GM18870 (cell line): Measurements from ENCODE around the gene OTOGL.
"Not testable (repeated sequence)": the region's sequence is repeated elsewhere in the genome, so short reads cannot be mapped to it uniquely, and the experiment has no call there.

Experiments used
- ATAC-seq: cut with Tn5 transposase; IDR thresholded peaks from one replicate; pipeline ENCODE4 v1.9.1; 2021; ENCODE audit warnings: moderate library complexity; ENCODE audit not compliant: unreplicated experiment

Gene OTOGL, protein sequence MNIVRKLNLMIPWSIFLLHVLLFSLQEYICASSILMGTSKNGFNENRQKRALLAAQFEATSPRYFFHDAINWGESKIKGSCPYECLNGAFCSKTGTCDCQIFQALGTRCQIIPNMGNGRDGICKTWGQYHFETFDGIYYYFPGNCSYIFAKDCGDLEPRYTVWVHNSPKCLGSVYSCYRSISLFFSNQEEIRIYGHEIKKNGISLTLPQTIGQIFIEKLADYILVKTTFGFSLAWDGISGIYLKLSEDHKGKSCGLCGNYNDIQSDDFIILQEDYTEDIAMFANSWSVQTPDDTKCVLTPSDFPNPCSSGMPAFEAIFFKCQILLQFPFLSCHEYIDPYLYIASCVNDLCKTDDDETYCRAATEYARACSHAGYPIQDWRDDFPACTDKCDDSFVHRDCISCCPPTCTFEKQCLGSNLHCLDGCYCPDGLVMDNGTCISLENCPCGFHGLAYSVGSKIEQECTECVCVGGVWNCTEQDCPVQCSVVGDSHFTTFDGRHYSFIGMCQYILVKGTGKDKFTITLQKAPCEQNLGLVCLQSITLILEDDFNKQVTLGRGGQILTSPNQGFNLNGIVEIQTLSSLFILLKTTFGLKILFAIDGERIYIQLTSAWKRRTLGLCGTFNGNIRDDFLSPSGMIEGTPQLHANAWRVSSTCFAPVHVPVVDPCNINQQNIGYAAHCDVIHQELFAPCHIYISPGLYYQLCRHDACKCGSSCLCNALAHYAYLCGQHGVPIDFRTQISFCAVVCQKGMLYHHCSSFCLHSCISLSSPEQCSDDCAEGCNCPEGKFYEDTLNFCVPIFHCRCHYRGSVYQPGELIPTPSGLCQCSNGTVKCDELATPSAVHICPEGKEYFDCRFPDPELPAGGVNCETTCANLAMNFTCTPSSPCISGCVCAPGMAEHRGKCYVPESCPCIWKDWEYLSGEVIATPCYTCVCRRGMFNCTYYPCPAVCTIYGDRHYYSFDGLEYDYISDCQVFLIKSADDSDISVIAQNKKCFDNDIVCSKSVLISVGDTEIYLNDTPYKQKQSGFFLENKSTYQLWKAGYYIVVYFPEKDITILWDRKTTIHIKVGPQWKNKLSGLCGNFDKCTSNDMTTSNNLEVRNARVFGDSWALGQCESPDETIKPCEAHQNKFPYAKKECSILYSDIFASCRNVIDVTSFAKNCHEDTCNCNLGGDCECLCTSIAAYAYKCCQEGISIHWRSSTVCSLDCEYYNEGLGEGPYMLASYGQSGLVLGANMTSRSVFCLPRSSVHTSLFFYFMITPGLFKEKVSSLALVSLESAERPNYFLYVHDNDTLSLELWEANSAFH (N-terminal part only)

DNA sequence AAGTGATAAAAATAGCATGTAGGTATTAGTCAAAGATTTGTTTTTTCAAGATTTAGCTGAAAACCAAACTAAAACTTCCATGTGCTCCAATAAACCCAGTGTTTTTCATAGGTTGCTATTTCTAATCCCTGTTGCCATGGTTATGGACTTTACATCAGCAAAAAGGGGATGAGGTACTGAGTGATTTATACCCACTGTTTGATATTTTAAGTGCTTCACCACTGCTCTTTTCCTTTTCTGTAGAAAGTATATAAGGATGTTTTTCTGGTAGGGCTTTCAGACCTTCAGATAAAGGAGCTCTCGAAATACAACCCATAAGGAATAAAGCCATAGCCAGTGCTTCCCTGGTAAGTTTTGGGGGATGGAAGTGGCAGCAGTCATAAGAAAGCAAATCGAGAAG lies at the start of gene OTOGL:
Gene OTOGL (plus strand): TSS at position 279 of the 400 bp plus-strand sequence. CDS start 109,895 bp downstream, outside the sequence.
- ATAC-seq, result no peak

DNA sequence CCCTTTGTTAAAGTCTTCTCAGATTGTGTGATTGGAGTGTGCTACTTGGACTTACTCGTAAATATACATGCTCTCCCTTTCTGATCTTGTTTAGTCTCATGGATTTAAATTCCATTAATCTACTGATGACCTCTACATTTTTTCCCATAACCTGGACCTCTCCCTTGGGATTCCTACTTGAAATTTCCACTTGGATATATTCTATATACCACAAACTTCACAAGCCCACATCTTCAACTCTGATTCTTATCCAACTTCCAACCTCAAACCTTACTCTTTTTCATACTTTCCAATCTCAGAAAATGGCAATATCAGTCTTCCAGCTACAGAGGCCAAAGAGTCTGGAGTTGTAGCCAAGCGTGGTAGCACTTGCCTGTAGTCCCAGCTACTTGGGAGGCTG lies 49.1 kb upstream of the OTOGL start:
- ATAC-seq, result no peak

DNA sequence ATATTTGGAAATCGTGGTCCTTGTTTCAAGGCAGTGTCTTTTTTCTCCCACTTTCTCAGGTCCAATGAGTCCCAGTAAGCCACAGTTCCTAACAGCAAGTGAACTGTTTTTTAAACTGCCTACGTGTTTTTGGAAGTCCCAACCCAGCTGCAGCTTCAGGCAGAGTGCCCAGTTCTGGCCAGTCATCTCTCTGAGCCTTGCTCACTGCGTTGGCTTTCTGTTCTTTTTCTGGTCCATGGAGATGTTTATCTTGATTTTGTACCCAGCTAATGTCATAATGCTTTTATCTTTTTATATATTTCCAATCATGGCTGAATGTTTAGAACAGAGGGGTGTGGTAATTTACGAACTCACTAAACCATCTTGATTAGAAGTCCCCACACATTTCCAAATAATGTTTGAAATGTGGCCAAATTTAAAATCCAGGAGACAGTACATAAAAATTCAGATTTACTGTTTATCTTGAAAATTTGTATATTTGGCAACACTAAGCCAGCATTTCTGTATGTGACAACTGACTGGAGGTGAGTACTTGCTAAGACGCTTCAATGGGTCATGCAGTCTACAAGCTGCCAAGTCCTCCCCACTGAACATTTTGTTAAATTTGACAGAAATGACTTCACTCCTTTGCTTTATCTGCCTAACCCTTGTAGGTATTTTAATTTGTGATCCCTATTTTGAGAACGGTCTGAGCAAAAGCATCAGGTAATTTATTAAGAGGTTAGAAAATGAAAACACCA lies 46.1 kb upstream of the OTOGL start:
- no peak for ATAC-seq

DNA sequence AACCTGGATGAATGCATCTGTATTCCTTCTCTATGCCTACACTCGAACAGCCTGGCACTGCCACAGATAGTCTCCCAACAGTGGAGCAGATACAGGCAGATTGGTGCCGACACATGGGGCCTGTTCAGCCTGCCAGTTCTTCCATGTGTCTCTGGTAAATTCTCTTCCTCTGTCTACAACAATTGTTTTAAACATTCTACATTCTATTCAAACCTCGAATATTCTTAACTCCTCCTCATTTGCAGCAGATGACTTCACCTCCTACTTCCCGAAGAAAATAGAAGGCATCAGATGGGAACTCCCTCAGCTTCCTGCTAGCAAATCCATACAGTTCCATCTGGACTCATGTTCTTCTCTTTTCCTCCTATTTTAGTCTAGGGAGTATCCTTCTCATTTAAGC lies 43.1 kb upstream of the OTOGL start:
- no peak for ATAC-seq

DNA sequence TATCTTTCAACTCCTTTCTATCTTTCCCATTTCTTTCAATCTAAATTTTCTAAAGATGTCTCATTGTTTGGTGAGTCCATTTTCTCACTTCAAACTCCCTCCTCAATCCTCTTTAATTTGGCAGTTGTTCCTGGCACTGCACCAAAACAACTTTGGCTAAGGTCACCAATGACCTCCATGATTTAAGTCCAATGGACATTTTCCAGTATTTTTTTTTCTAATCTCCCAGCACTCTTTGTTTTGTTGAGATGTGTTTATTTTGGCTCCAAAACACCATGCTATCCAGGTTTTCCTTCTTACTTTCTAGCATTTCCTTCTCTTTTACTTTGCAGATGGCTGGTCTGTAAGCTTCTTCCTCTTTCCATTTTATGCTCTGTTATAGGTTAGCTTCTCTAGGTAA lies 42.5 kb upstream of the OTOGL start:
- ATAC-seq, result no peak

DNA sequence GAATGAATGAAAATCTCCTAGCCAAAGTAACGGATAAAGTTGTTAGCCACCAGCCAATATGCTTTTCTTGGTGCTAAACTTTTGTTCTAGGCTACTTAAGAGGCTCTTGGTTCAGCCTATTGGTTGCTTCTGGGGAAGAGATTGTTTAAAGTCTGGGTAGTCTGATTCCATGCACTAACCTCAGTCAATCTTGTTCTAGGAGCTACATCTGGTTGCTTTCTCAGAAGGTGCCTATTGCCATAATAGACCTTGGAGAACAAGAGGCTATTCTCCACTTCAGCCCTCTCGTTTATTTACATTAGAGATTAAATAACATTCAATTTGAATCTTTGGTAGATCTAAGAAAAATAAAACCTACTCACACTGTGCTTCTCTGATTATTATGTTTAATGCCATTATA lies 40.8 kb upstream of the OTOGL start:
- ATAC-seq, result no peak

DNA sequence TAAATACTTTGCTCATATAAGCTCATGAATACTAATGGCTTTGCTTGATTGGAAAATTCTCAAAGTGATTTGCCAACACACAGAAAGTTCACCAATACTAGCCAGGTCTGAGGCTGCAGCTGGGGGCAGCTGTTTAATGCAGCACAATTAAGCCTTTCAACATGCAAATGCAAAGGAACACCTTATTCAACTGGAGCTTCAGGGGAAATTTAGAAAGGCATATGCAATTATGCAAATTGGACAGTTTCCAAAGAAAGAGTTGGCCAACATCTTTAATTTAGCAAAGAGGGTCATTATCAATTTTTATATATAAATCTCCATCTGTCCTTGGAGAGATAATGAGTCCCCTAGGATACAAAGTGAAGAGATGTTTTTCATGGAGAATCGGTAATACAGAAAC lies 40.2 kb upstream of the OTOGL start:
- ATAC-seq, result no peak

DNA sequence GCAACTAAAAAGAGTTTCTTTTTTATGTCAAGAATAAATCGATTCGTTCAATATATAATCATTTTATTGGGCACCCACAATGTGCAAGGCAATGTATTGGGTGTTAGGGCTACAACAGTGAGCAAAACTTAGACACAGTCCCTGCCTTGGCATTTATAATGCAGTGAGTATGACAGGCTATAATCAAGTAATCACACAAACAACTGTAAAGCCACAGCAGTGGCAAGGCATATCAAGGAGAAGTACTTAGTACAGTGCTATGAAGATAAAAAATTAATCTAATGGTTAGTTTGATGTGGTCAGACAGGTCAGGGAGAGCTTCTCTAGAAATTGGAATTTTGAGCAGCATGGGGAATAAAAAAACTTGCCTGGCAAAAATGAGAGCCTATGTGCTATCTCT lies 39.5 kb upstream of the OTOGL start:
- ATAC-seq, result no peak

DNA sequence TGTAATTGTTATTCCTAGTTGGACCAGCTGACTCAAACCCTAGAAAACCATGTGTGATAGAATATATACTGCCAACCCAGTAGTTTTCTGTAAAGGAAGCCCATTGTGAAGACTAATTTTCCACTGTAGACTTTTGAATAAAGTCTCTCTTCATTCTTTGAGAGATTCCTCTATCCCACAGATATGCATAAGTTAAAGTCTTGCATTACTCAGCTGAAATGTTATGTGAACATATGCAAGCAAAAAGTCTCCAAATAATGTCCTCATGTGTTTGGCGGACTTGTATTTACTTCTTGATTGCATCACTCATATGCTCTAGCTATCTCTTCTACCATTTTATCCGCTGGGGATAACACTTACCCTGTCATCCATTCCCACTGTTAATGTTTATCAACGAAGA lies 35.1 kb upstream of the OTOGL start:
- no peak for ATAC-seq

DNA sequence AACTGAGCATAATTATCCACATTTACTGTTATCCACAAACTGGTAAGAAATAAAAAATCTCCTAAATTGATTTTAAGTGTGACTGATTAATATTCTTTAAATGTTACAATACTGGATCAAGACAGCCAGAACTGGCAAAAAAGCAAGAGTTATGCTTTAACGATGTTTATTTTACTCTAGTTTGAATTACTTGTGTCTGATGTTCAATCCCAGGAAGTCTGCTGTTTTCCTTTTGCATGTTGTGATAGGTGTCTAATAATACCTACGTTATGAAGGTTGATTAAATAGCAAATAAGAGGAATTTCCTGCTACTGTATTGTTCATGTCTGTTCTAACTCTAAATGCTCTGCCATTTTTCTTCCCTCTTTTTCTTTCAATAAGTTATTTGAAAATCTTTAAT lies 34.4 kb upstream of the OTOGL start:
- ATAC-seq, result no peak

DNA sequence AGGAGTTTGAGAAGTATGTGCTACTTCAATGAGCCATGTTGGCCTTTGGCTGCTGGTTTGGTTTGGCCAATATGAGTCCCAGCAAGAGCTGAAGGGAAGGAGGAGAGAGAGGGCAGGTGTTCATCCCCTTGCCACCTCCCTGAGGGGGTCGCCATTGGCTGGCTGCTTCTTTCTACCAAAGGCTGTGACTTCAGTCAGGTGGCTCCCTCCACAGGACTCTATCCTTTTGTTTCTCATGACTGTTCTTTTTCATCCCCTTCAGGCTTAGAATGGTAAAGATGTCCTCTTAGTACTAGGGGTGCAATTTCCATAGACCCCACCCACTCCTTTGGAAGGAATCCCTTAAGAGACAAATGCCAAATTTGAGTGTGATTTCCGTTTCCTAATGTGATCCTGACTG lies 31.2 kb upstream of the OTOGL start:
- no peak for ATAC-seq

DNA sequence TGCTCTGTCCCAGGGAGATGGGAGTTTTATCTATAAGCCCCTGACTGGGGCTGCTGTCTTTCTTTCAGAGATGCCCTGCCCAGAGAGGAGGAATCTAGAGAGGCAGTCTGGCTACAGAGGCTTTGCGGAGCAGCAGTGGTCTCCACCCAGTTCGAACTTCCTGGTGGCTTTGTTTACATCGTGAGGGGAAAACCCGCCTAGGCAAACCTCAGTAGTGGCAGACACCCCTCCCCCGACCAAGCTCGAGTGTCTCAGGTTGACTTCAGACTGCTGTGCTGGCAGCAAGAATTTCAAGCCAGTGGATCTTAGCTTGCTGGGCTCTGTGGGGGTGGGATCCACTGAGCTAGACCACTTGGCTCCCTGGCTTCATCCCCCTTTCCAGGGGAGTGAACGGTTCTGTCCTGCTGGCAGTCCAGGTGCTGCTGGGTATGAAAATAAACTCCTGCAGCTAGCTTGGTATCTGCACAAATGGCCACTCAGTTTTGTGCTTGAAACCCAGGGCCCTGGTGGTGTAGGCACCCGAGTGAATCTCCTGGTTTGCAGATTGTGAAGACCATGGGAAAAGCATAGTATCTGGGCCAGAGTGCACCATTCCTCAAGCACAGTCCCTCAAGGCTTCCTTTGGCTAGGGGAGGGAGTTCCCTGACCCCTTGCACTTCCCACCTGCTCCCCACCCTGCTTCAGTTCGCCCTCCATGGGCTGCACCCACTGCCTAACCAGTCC lies 15.3 kb upstream of the OTOGL start:
- ATAC-seq, result not testable (repeated sequence)

DNA sequence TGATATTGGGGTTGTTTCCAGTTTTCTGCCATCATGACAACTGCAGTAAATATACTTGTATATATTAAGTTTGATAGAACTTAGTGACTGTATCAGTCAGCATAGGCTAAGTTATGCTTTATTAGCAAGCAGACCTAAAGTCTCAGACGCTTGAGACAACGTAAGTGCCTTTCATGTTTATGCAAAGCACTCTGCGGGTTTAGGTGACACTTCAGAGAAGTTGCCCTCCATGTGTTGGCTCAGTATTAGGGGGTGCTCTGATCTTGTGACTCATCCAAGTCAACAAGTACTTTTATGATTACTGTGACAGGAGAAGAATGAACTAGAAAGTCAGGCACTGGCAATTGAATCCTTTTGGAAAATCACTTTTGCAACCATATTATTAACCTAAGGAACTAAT lies 13.3 kb upstream of the OTOGL start:
- no peak for ATAC-seq

DNA sequence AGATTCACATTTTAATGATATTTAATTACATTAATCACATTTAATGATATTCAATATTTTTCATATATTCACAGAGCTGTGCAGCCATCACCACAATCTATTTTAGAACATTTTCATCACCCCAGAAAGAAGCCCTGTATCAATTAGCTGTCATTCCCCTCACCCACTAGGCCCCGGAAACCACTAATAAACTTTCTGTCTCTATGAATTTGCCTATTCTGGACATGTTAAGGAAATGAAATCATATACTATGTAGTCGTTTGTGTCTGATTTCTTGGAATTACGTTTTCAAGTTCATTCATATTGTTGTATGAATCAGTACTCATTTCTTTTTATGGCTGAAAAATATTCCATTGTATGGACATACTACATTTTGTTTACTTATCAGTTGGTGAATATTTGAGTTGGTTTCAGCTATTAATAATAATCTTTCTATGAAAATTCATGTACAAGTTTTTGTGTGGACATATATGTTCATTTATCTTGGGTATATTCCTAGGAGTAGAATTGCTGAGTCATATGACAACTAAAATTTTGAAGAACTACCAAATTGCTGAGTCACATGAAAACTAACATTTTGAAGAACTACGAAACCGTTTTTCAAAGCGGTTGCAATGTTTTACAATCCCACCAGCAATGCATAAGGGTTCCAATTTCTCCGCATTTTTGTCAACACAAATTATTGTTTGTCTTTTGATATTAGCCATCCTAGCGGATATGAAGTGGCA lies 11.7 kb upstream of the OTOGL start:
- ATAC-seq, result no peak

DNA sequence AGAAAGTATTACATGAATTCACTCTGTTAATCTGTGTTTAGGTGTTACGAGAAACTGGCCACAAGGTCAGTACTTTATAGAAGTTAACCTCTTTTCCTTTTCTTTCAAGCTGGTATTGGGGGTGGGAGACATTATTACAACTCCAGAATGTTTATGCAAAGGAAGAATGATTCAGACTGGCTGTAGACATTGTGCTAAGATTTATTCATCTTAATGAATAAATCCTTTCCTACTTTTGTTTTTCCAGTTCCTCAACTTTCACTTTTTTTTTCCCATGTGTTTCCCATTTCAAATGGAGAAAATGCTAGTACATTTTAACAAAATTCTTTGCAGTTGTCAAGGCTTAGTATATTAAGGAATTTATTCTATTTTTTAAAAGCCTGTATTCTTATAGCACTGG lies 1.3 kb downstream of the OTOGL start:
- ATAC-seq, result no peak

DNA sequence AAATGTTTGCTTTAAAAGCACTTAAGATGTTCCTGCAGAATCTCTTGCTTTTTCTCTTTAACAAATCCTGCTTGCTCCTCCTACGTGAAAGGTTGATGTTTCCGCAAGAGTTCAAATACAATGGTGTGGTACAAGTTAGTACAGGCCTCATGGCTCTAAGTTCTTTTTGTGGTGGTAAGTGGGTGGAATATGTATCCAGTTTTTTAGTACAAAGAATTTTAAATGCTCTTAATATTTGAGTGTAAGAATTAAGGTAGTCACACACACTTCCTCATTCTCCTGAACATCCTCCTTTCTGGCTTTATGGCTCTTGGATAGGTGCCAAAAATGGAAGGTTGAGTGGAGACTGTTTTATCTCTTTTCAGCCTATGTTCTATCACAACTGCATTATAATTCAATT lies 1.8 kb downstream of the OTOGL start:
- ATAC-seq, result no peak

DNA sequence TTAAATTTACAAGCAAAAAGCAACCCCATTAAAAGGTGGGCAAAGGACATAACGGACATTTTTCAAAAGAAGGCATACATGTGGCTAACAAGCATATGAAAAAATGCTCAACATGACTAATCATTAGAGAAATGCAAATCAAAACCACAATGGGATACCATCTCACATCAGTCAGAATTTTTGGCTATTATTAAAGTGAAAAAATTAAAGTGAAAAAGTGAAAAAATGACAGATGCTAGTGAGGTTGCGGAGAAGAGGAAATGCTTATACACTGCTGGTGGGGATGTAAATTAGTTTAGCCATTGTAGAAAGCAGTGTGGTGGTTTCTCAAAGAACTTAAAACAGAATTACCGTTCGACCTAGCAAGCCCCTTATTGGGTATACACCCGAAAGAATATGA lies 7.9 kb downstream of the OTOGL start:
- no peak for ATAC-seq

DNA sequence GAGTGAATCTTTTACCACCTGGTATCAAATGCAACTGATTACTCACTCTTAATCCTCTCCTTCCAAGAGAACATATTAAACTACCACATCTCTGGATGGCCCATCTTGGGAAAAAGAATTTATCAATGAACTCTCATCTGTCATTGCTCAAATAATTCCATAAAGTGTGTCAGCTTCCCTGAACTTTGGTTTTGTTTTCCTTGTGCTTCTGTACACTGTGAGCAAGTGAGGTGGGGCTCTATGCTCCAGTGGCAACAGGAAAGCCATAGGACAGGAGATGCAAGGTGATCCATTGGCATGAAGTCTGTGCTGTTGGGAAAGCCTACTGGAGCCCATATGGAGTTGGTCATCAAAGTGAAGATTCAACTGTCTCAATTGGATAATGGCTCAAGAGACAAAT lies 17.4 kb downstream of the OTOGL start:
- no peak for ATAC-seq
